Ovary (tissue), 9 donors: ENCODE results near the gene HNRNPA3. TPM values are rescaled to one million over a fixed set of nuclear protein-coding genes. Genes with fewer than 3 reads are reported as not detected.
"Not testable (repeated sequence)": the region's sequence is repeated elsewhere in the genome, so short reads cannot be mapped to it uniquely, and the experiment has no call there.

ENCODE experiments used
- DNase-seq, 5 donors: peaks; one replicate each; pipeline ENCODE4 v3.0.0-alpha.2; 2019 to 2020
- H3K27ac ChIP-seq, 2 donors: fragments of 200-600 bp; one replicate each; pipeline versions ENCODE4 v1.5.1 to v1.8.0; 2019 to 2022
- H3K27me3 ChIP-seq: fragments of 200-600 bp; one replicate; pipeline ENCODE4 v1.8.0; 2022
- H3K36me3 ChIP-seq: fragments of 200-600 bp; sonication (generic); one replicate; pipeline ENCODE4 v1.5.1; 2019
- H3K4me1 ChIP-seq: one replicate; pipeline ENCODE4 v1.8.1; 2013; ENCODE audit warnings: mild to moderate bottlenecking, moderate library complexity; ENCODE audit not compliant: insufficient read depth
- H3K4me3 ChIP-seq: fragments of 200-600 bp; sonication (generic); one replicate; pipeline ENCODE4 v1.5.1; 2017
- H3K9me3 ChIP-seq, 2 donors: fragments of 200-600 bp in 1 of 2; sonication (generic) in 1 of 2; one replicate each; pipeline versions ENCODE4 v1.5.1 to v1.8.1; 2013 to 2019; ENCODE audit warnings: mild to moderate bottlenecking in 1 of 2, moderate library complexity in 1 of 2
- CTCF ChIP-seq, 3 donors: fragments of 450-650 bp in 2 of 3; fragments of 200-600 bp in 1 of 3; IDR thresholded peaks; one replicate each; pipeline versions ENCODE4 v1.5.1 to v1.8.0; 2016 to 2022; ENCODE audit warnings: antibody characterized with exemption in 3 of 3, mild to moderate bottlenecking in 1 of 3
- EP300 ChIP-seq: sonication (generic); formaldehyde crosslinking; IDR thresholded peaks from one replicate; pipeline ENCODE4 v1.6.1; 2017; ENCODE audit warnings: antibody characterized with exemption
- POLR2A ChIP-seq: fragments of 450-650 bp; IDR thresholded peaks from one replicate; pipeline ENCODE4 v1.6.1; 2017; ENCODE audit warnings: antibody characterized with exemption, mild to moderate bottlenecking, moderate library complexity
- WGBS, 3 donors: extraction: QIAGEN DNeasy Blood & Tissue Kit in 1 of 3; methylation state at CpG; one replicate each; pipeline versions ENCODE4 v1.1.5 to v1.1.7; 2013 to 2017; 5-methylcytosine and 5-hydroxymethylcytosine counted together
- intact Hi-C, 4 donors: fragments of 100-400 bp; cut with DNase I; formaldehyde crosslinking; loops; one replicate each; pipeline versions ENCODE4 v1.11.0 to v1.15.1; 2022 to 2023
- polyA plus RNA-seq, 2 donors: library from polyadenylated mRNA; stranded (reverse); fragments of 200-250 nt in 1 of 2; fragments of 350-450 nt in 1 of 2; fragmentation: Illumina TruSeq in 1 of 2; extraction: RNeasy Lipid Tissue Mini Kit (QIAGEN cat#74804) in 1 of 2; gene quantifications; one replicate each; pipeline ENCODE4 v1.2.3, GENCODE V29; 2013 to 2014
- total RNA-seq, 7 donors: library from RNA; depleted of rRNA in 2 of 7; stranded (reverse); fragments of >200 nt in 2 of 7; fragmentation: NEBNext Ultra II Directional in 3 of 7; extraction: Animal tissue kit (Norgen Biotek cat#: 25700) in 3 of 7; gene quantifications; one replicate each; pipeline versions ENCODE4 v1.1.0 to v1.2.4, GENCODE V29; 2016 to 2023
- donor health status: DM: no; HTN: no; CAD: no; lungs with moderate emphysema.
- donor health status: DM: no; HTN: no; CAD: no.
- donor health status: Bipolar disorder and iron deficiency.
- donor health status: DM: yes; HTN: yes; CAD: no.
- donor health status: DM: no; HTN: no; CAD: no.
- donor health status: DM: yes; HTN: yes; CAD: no.

Gene HNRNPA3
- total and polyA plus RNA-seq, 9 donors: 71.0 to 273 (median 216) TPM

GRCh38 chr2:177179227-177179626 lies 33.4 kb upstream of the HNRNPA3 start:
- Histone ChIP-seq H3K27me3 (no peaks in the 10 kb centered on the region), H3K27ac (no peak overlapping the region), H3K4me1 (no peaks in the 10 kb centered on the region), H3K9me3 (no peaks in the 10 kb centered on the region), H3K36me3 (no peaks in the 10 kb centered on the region), H3K4me3 (no peak overlapping the region)
- TF ChIP-seq EP300 (no peak), CTCF (IDR thresholded peaks at IDR 0.05) (no peak), POLR2A (no peak)
- DNase-seq: no peak
- intact Hi-C loops: no loop called here
- 75 to 78% (median 75%) methylated on average over 2 of the region's 2 CpGs for WGBS, 3 donors

- H3K4me3 ChIP-seq, H3K27ac ChIP-seq, intact Hi-C loops, H3K36me3 ChIP-seq, DNase-seq, H3K27me3 ChIP-seq, H3K4me1 ChIP-seq, H3K9me3 ChIP-seq: not testable (repeated sequence)
These were observed 32.9 kb upstream of the HNRNPA3 start for GRCh38 chr2:177179671-177180070.

- no peak for DNase-seq
- H3K27me3 ChIP-seq: no peaks in the 10 kb centered on the region
- no peaks in the 10 kb centered on the region for H3K36me3 ChIP-seq
- WGBS, 3 donors: 94 to 95% (median 95%) methylated on average over 5 of the region's 5 CpGs
- intact Hi-C loops: no loop called here
- H3K9me3 ChIP-seq: no peaks in the 10 kb centered on the region
- no peaks in the 10 kb centered on the region for H3K4me1 ChIP-seq
- H3K4me3 ChIP-seq: no peak overlapping the region
- H3K27ac ChIP-seq: no peak overlapping the region
- TF ChIP-seq POLR2A (no peak), CTCF (IDR thresholded peaks at IDR 0.05) (no peak), EP300 (no peak)
These were observed 32.2 kb upstream of the HNRNPA3 start for GRCh38 chr2:177180269-177181000.

GRCh38 chr2:177183860-177184259 lies 28.7 kb upstream of the HNRNPA3 start:
- H3K27me3 ChIP-seq: no peaks in the 10 kb centered on the region
- no peak overlapping the region for H3K27ac ChIP-seq
- intact Hi-C loops: no loop called here
- no peaks in the 10 kb centered on the region for H3K4me1 ChIP-seq
- H3K36me3 ChIP-seq: no peaks in the 10 kb centered on the region
- DNase-seq: no peak
- no peak overlapping the region for H3K4me3 ChIP-seq
- H3K9me3 ChIP-seq: no peaks in the 10 kb centered on the region
- no peak for TF ChIP-seq CTCF (IDR thresholded peaks at IDR 0.05)
- TF ChIP-seq POLR2A: no peak
- TF ChIP-seq EP300: no peak

GRCh38 chr2:177184606-177185005 lies 28.0 kb upstream of the HNRNPA3 start:
- H3K9me3 ChIP-seq: no peaks in the 10 kb centered on the region

GRCh38 chr2:177186038-177186437 lies 26.6 kb upstream of the HNRNPA3 start:
- DNase-seq, intact Hi-C loops, H3K27ac ChIP-seq, H3K4me3 ChIP-seq, H3K9me3 ChIP-seq, H3K4me1 ChIP-seq, H3K36me3 ChIP-seq, H3K27me3 ChIP-seq: not testable (repeated sequence)
- WGBS, 3 donors: 75 to 84% (median 77%) methylated on average over 7 of the region's 7 CpGs

More at GRCh38 chr2:177184606-177185005, 28.0 kb upstream of the HNRNPA3 start:
- 17 to 51% (median 19%) methylated on average over 1 of the region's 1 CpG for WGBS, 3 donors
- no peak for TF ChIP-seq CTCF (IDR thresholded peaks at IDR 0.05)
- TF ChIP-seq POLR2A: no peak
- no peak for TF ChIP-seq EP300
- Histone ChIP-seq H3K4me3 (no peak overlapping the region), H3K27ac (no peak overlapping the region), H3K27me3 (no peaks in the 10 kb centered on the region), H3K4me1 (no peaks in the 10 kb centered on the region), H3K36me3 (no peaks in the 10 kb centered on the region)
- no peak for DNase-seq
- intact Hi-C loops: no loop called here
